GM19324 (cell line): ENCODE data around the gene PLK2.

ENCODE experiments used
- ATAC-seq: cut with Tn5 transposase; IDR thresholded peaks from one replicate; pipeline ENCODE4 v1.9.1; 2021; ENCODE audit warnings: mild to moderate bottlenecking, moderate library complexity; ENCODE audit not compliant: unreplicated experiment, low FRiP score

The PLK2 gene

DNA sequence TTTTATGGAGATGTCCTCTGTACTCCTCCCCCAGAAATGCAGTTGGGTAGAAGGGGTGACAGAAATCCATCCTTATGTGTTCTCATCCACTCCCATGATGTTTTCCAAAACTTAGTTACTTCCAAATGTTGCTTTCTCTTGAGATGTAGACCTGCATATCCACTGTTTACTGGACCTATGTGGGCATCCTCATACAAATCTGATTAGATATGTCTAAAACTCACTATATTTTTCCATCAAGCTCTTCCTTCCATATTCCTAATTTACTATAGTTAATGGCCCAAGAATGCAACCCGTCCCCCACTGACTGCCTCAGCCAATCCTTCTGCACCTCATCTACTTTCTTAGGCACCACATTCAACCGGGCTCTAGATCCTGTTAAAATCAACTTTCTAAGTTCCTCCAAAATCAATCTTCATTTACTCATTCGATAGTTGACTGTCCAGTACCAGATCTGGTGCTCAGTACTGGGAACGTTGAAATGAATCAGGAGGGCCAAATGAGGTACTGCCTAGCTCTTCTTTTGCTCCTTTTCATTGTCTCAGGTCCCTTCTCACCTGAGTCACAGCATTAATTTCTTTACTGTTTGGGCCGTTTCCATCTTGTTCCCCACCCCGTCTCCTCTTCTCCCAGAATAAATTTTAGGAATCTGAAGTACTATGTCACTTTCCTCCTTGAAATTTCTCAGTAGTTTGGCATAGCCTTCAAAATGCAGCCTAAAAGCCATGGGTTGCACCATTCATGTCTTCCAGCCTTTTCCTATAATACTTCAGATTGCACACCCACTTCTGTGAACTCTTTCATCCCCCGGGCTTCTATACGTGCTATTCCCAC lies 7.9 kb downstream of the PLK2 start:
- ATAC-seq, result no peak

DNA sequence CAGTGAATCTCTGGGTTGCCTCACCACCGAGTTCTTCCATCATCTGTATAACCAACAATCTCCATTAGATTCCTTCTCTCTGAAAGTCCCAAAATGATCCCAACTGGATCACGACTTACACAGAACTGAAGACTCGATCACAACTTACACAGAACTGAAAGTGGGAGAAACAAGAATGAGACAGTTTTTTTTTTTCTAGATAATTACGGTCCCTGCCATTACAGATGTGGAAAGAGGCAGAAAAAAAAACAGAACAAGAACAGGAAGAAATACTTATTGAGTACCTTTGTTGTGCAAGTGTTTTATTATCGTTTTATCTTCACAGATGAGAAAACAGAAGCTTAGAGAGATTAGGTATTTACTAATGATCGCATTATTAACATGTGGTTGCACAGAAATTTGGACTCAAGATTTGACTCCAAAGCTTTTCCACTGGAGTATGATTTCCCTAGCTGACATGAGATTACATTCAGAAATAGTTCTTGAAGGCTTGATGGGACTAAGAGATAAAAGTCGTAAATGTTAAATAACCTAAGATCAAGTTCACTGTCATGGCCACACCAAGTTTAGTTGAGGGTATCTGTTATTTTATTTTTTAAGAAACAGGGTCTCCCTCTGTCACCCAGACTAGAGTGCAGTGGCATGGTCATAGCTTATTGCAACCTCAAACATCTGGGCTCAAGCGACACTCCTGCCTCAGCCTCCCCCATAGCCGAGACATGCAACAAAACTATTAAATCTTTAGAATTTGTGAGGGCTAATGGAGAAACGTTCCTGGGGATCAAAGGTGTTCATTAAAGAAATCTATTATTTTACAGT lies 8.9 kb downstream of the PLK2 start:
- no peak for ATAC-seq

DNA sequence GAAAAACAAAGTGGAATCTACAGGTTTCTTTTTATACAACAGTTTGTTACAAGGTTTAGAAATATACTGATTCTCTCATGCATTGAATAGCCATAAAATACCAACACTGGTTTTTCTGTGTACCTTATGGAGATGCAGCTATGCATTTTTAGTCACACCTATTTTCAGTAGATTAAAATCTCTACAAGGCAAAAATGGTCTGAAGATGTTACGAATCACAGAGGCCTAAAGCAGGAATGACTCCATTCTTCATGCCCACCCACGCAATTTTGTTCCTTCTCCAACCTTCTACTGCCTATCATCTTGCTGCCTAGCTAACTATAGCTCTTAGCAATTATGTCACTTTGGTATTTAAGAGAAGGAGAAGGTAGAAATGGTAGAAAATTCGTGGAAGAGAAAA lies 9.9 kb downstream of the PLK2 start:
- no peak for ATAC-seq

DNA sequence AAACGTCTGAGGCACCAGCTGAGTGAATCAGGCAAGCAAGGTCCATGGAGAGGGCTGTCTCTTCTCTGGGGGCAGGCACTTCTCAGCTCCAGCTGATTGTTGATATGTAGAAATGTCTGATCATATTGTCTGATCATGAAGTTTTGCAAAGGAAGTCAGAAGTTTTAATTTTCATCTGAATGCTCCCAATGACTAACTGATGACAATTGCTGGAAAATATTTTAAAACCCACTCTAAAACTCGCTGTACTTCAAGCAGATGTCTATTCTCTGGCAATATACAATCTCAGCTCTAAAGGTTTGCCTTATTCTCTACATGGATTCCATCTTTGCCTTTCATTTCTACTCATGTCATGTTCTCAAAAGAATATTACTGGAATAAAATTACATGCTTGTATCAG lies 12.7 kb downstream of the PLK2 start:
- ATAC-seq, result no peak

DNA sequence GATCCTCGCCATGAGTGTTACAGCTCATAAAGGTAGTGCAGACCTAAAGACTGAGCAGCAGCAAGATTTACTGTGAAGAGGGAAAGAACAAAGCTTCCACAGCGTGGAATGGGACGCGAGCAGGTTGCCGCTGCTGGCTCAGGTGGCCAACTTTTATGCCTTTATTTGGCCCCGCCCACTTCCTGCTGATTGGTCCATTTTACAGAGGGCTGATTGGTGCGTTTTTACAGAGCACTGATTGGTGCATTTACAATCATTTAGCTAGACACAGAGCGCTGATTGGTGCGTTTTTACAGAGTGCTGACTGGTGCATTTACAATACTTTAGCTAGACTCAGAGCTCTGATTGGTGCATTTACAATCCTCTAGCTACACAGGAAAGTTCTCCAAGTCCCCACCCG lies 13.9 kb downstream of the PLK2 start:
- no peak for ATAC-seq

DNA sequence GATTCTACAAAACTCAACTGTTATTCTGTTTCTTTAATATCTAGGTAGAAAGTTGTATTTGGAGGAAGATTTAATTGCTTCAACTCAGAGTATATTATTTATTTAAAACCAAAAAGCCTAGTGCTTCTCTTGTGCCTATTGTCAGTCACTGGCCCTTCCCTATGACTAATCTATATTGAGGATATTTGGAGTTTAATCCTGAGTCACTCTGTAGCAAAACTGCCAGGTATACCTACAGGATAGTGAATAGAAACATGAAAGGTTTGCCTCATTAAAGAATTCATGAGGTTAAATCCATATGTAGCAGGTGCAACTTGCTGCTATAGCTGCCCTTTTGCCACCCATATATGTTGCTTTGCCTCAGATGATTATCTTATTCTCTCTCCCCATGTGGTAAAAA lies 15.1 kb downstream of the PLK2 start:
- ATAC-seq, result no peak

DNA sequence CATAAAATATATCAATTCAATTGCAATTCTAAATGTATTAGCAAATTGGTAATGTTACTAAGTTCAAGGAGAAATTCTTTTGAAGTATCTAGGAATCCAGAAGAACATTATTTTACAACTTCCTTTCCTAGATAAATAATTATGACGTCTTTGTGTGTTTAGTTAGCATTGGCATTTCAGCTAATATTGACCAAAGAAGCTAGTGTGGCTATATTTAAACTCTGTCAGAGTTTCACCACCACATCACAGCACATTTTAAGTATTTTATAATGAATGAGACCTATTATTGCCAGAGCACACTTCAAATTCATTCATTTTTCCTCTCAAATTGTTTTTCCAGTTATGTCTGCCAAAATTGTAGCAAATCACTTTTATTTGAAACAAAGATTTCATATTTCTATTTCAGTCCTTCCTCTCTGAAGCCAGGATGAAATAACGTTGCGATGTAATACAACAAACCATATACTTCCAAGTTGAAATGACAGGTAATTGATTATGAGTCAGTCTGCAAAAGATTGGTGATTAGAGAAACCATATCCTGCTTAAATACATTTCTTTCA lies 18.9 kb downstream of the PLK2 start:
- ATAC-seq, result no peak

DNA sequence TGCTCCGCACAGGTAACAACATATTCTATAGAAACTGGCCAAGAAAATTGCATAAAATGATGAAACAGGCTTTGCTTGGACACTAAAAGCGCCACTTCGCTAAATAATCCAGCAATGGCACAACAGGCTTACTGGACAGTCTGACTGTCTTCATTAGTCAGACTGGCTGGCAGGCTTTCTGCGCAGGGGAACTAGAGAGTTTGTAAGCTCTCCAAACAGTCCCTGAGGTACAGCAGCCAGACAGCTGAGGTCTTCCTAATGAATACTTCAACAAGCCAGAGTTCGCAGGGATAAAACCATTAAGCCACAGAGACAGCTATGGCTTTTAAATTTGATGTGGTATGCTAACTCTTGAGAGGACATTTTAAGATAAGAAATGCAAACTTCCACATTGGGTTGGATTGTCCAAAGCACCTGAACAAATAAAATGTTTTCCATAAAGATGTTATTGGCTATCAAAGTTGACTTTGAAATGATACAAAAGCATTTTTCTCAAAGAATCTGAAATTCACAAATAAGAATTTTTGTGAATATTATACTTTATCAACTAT lies 20.7 kb downstream of the PLK2 start:
- ATAC-seq, result no peak

DNA sequence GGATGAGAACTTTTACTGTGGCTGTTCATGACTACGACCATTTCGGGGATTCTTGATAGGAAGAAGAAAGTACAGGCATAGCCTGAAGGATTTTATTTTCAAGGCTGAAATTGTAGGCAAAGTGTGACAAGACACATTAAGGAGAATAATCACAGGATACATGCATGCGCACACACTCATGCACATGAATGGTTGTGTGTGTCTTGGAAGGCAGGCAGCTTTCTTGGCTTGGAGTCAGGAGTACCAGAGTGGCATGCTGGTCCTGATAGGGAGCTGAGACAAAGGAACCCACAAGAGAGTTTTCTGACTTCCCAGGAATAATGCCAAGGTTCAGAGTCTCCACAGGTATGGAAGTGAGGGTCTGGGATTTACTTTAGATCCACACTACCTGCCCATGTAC lies 22.2 kb downstream of the PLK2 start:
- no peak for ATAC-seq

DNA sequence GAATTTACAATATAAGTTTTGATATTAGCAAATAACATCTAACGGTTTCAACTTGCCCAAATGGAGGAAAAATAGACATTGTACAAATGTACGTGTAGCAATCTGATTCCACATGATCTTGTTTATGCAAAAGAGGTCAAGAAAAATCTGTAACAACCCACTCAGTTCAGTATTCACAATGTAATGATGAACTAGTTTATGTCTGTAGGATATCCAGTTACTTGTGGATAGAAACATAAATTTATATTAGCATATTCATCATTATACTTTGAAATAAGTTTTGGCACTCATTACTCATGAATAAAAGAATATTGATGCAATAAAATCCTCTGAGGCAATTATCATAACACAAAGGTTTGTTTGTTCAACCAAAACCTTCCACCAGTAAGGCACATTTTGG lies 28.1 kb downstream of the PLK2 start:
- no peak for ATAC-seq

DNA sequence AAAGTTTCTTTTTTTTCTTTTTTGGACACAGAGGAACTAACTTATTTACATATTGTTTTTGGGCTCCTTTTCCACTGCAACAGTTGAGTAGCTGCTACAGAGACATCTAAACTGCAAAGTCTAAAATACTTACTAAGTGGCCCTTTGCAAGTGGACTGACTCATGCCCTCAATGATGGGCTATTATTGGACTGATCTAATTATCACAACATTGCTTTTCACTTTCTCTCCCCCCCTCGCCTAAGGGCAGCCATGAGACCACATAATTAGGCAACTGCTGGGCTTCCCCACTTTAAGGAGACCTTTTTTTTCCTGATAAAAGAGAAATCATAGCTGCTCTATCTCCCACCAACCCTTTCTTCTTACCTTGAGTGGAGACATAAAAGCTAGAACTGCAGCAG lies 47.0 kb downstream of the PLK2 start:
- no peak for ATAC-seq

DNA sequence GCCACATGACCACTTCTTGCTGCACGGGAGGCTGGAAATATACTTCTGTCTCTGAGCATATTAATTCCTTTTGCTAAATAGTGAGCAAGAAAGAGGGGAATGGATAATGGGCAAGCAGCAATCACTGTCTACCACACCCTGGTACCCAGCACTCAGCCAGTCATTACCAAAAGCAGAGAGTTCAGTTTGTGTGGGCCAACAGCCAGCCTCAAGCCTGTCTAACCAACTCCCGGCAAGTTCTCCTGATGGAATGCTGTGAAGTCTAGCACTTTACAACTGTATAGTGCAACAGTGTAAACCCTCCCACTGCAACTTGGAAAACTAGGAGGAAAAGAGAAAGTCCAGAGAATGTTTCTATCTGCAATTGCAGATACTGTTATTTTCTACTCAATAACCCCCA lies 47.8 kb downstream of the PLK2 start:
- ATAC-seq, result no peak

DNA sequence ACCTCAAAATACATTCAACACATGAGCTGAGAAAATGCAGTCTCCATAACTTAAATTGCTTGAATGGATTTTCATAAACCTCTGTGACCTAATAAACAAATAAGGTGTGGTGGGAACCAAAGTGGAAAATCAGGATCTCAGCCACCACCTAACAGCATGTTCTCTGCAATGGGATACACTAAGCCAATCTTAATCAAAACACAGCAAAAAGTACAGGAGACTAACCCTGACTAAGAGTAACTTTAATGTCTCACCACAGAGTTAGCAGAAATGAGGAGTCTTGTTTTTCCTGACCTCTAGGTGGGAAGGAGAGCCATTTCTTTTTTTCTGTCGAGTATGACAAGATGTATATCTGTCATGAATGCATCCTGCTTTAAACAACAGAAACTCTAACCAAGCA lies 48.5 kb downstream of the PLK2 start:
- ATAC-seq, result no peak

DNA sequence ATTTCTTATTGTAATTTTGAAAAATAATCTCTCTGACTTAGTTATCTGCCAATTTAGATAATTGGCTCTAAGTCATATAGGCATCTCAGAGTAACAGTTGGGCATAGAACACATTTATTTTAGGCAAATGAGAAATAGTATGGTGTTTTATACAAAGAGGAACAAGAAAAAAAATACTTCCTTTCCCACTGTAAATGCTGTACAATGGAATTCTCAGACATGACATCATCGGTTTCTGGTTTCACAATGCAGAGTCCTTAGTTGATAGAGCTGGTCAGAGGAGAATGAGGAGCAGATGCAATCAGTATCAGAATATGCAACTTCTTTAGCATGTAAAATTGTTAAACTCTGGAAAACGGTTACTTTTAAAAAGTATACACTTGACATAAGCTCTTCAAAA lies 49.4 kb downstream of the PLK2 start:
- ATAC-seq, result no peak

DNA sequence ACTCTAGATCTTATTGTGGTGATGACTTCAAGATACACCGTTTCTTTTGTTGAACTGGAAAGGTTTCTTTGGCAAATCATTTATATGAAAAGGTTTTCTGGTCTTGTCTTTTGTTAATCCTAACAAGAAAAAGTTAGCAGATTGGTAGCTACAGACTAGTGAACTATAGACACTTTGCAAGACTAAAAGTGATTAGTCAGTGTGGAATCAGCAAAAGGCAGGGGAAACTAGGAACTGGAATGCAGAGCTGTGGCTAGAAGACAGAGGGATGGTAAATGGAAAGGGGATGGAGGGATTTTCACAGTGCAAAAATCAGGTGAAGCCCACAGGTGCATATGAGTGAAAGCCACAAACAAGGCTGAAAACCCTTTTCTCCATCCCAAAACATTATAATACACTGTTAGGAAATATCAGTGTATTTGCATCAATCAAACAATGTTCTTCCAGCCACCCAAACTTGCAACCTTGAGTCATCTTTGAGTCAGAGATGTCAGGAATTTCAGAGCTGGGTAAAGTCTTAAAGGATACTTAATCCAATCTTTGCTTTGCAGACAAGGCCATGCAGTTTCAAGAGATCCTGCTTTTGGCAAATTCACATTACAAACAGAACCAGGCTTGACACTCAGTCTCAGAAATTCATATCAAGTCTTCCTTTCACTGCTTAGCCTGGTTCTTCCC lies 52.7 kb downstream of the PLK2 start:
- ATAC-seq, result no peak

DNA sequence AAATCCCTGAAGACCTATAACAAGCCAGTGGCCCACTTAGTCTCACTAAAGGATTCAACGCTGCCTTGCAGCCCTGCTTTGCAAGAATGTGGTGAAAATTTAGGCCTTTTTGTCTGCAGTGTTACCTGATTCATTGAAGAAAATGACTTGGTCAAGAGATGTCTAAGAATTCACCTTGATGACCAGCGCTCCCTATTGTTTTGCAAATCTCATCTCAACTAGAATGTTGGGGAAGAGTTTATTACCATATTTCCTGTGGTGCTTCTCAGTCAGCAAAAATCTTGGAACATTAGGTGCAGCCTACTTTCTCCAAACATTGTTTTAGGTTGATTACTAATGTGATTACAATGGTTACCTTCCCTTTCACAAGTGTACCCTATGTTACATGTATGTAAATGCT lies 53.5 kb downstream of the PLK2 start:
- ATAC-seq, result no peak

DNA sequence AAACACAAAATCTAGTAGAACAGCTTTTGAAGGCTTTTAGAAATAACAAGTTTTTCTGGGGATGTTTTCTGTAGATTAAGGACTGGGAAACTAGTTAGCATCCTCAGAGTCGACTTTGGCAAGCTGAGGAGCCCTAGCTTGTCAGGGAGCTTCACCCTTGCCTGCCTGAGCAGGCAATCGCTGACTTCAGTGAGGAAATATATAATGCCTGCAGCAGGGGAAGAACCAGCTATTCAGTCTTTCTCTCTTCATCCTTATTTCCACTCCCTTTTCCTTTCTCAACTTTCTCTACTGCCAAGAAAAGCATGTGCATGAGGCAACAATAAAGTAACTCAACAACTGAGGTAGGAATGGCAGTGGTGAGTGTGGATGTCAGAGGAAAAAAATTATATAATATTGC lies 54.7 kb downstream of the PLK2 start:
- no peak for ATAC-seq

DNA sequence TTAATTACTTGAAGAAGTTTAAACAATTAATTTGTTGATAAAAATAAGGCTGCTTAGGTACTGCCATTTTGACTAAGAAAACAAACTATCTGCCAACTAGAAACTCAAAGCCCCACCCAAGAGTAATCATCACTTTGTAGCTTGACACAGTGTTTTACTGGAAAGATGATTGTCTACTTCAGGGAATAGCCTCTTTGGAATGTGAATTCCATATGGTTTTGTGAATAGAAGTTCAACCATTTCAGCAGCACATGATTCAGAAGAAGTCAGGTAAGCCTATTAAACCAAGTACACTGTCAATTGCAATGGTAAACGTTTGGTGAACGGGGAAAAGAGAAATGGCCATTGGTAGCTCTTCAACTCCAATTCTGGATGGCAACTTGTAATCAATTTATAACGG lies 55.2 kb downstream of the PLK2 start:
- no peak for ATAC-seq
